GM19193 (cell line): Measurements from ENCODE around the gene ARHGEF4.

Experiments used
- POLR2A ChIP-seq: IDR thresholded peaks from 4 replicates; pipeline ENCODE4 v1.6.1; 2011; ENCODE audit not compliant: insufficient read depth, insufficient read length; ENCODE audit errors: extremely low read depth

The ARHGEF4 gene

GRCh38 chr2:130849896-130850787, 13.4 kb downstream of the ARHGEF4 start:
- TF ChIP-seq POLR2A, result no peak

GRCh38 chr2:130850788-130851623, 14.3 kb downstream of the ARHGEF4 start:
- TF ChIP-seq POLR2A, result no peak

GRCh38 chr2:130851624-130852382, 15.1 kb downstream of the ARHGEF4 start:
- no peak for TF ChIP-seq POLR2A

- TF ChIP-seq POLR2A, result no peak
Observed at GRCh38 chr2:130852521-130853115, 15.9 kb downstream of the ARHGEF4 start.

GRCh38 chr2:130853391-130853790, 16.7 kb downstream of the ARHGEF4 start:
- TF ChIP-seq POLR2A, result no peak

GRCh38 chr2:130854301-130854700, 17.6 kb downstream of the ARHGEF4 start:
- no peak for TF ChIP-seq POLR2A

- no peak for TF ChIP-seq POLR2A
Observed at GRCh38 chr2:130864830-130865800, 28.4 kb downstream of the ARHGEF4 start.

- no peak for TF ChIP-seq POLR2A
Observed at GRCh38 chr2:130869441-130870160, 32.9 kb downstream of the ARHGEF4 start.

GRCh38 chr2:130870161-130870485, 33.4 kb downstream of the ARHGEF4 start:
- no peak for TF ChIP-seq POLR2A

GRCh38 chr2:130870779-130871178, 34.1 kb downstream of the ARHGEF4 start:
- no peak for TF ChIP-seq POLR2A

- TF ChIP-seq POLR2A, result no peak
Observed at GRCh38 chr2:130871843-130872740, 35.4 kb downstream of the ARHGEF4 start.

GRCh38 chr2:130872741-130873125, 36.0 kb downstream of the ARHGEF4 start:
- no peak for TF ChIP-seq POLR2A
